ENCODE results near the gene VPS52. TPM values are rescaled to one million over a fixed set of nuclear protein-coding genes. Genes with fewer than 3 reads are reported as not detected.
A peak's percentile ranks its signal among the peaks of the same experiment; 100 is the strongest.

The VPS52 gene
- total and polyA plus RNA-seq, 9 of the 15 experiments (the other 6 are each of a cell fraction or from before 2014, with no cell fraction given), result 24.4 to 103 (median 40.2) TPM

- TF ChIP-seq, protein P1, sequence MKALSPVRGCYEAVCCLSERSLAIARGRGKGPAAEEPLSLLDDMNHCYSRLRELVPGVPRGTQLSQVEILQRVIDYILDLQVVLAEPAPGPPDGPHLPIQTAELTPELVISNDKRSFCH (CRISPR knock-in tag; IDR thresholded peaks at IDR 0.05), result no peak
- TF ChIP-seq, protein P1 (tag; IDR thresholded peaks at IDR 0.05), result no peak
- TF ChIP-seq NKRF (IDR thresholded peaks at IDR 0.05; ENCODE audit: borderline replicate concordance) (peak; percentile 72), ARID2 (IDR thresholded peaks at IDR 0.05) (no peak), ZNF134 (CRISPR knock-in tag; conservative IDR thresholded peaks at IDR 0.05) (no peak), NFIC (IDR thresholded peaks at IDR 0.05) (no peak), STAT6 (CRISPR knock-in tag; IDR thresholded peaks at IDR 0.05) (no peak), GTF3C2 (IDR thresholded peaks at IDR 0.05; ENCODE audit: borderline replicate concordance, extremely low read depth, insufficient read length) (no peak), WHSC1 (IDR thresholded peaks at IDR 0.05; ENCODE audit: low read length) (no peak), RFX5 (IDR thresholded peaks at IDR 0.05; ENCODE audit: low read depth, low read length) (no peak), NR2F6 (CRISPR knock-in tag; IDR thresholded peaks at IDR 0.05) (no peak), MYC (IDR thresholded peaks at IDR 0.05; ENCODE audit: low read depth, low read length) (no peak; the same call in 1 of the 2 replicates), MYC (CRISPR knock-in tag; IDR thresholded peaks at IDR 0.05; ENCODE audit: borderline replicate concordance, low read depth) (no peak), HOXB6 (CRISPR knock-in tag; IDR thresholded peaks at IDR 0.05; ENCODE audit: borderline replicate concordance) (no peak), GTF2E2 (tag; IDR thresholded peaks at IDR 0.05) (no peak)
- TF ChIP-seq, protein P2, sequence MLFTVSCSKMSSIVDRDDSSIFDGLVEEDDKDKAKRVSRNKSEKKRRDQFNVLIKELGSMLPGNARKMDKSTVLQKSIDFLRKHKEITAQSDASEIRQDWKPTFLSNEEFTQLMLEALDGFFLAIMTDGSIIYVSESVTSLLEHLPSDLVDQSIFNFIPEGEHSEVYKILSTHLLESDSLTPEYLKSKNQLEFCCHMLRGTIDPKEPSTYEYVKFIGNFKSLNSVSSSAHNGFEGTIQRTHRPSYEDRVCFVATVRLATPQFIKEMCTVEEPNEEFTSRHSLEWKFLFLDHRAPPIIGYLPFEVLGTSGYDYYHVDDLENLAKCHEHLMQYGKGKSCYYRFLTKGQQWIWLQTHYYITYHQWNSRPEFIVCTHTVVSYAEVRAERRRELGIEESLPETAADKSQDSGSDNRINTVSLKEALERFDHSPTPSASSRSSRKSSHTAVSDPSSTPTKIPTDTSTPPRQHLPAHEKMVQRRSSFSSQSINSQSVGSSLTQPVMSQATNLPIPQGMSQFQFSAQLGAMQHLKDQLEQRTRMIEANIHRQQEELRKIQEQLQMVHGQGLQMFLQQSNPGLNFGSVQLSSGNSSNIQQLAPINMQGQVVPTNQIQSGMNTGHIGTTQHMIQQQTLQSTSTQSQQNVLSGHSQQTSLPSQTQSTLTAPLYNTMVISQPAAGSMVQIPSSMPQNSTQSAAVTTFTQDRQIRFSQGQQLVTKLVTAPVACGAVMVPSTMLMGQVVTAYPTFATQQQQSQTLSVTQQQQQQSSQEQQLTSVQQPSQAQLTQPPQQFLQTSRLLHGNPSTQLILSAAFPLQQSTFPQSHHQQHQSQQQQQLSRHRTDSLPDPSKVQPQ (CRISPR knock-in tag; IDR thresholded peaks at IDR 0.05; ENCODE audit: borderline replicate concordance), result no peak
These were observed 42.9 kb upstream of the VPS52 start (continued) for GRCh38 chr6:33314515-33314942.
